Transverse colon (tissue), 4 donors: ENCODE data around the gene AHSG. TPM values are rescaled to one million over a fixed set of nuclear protein-coding genes. Genes with fewer than 3 reads are reported as not detected.

Source experiments
- DNase-seq: peaks from one replicate; pipeline ENCODE4 v3.0.0-alpha.2; 2019
- H3K27ac ChIP-seq, 4 donors: fragments of 200-600 bp; sonication (generic); 2 replicates each; pipeline ENCODE4 v1.5.1; 2016 to 2018; ENCODE audit warnings: inconsistent platforms in 4 of 4
- H3K27me3 ChIP-seq: fragments of 200-600 bp; sonication (generic); 2 replicates; pipeline ENCODE4 v1.5.1; 2017; ENCODE audit warnings: inconsistent platforms
- H3K36me3 ChIP-seq, 4 donors: fragments of 200-600 bp; sonication (generic); 2 replicates each; pipeline ENCODE4 v1.5.1; 2017 to 2019; ENCODE audit warnings: inconsistent platforms in 4 of 4
- H3K4me1 ChIP-seq, 4 donors: fragments of 200-600 bp; sonication (generic); 2 replicates each; pipeline ENCODE4 v1.5.1; 2017 to 2020; ENCODE audit warnings: inconsistent platforms in 4 of 4
- H3K4me3 ChIP-seq, 4 donors: fragments of 200-600 bp; sonication (generic); 1 replicate in 1 of 4; 2 replicates in 3 of 4; pipeline versions ENCODE4 v1.5.1 to v1.6.1; 2017 to 2019; ENCODE audit warnings: inconsistent platforms in 4 of 4
- H3K9me3 ChIP-seq, 2 donors: fragments of 200-600 bp; sonication (generic); 2 replicates each; pipeline ENCODE4 v1.5.1; 2017 to 2019; ENCODE audit warnings: inconsistent platforms in 2 of 2
- CTCF ChIP-seq, 5 experiments: fragments of 200-600 bp in 3 of 5; fragments of 450-650 bp in 2 of 5; sonication (generic) in 3 of 5; IDR thresholded peaks; 1 replicate in 2 of 5; 2 replicates in 3 of 5; pipeline ENCODE4 v1.5.1; 2016 to 2017; ENCODE audit warnings: antibody characterized with exemption in 5 of 5, inconsistent platforms in 3 of 5, mild to moderate bottlenecking in 2 of 5, moderate library complexity in 1 of 5
- EP300 ChIP-seq: sonication (generic); formaldehyde crosslinking; IDR thresholded peaks from one replicate; pipeline ENCODE4 v1.6.1; 2017; ENCODE audit warnings: antibody characterized with exemption, low read depth
- POLR2A ChIP-seq: fragments of 450-650 bp; IDR thresholded peaks from one replicate; pipeline ENCODE4 v1.6.1; 2016; ENCODE audit warnings: antibody characterized with exemption, mild to moderate bottlenecking, moderate library complexity
- POLR2AphosphoS5 ChIP-seq, 3 donors: sonication (generic); formaldehyde crosslinking; IDR thresholded peaks; one replicate each; pipeline ENCODE4 v1.6.1; 2016; ENCODE audit warnings: antibody characterized with exemption in 3 of 3
- whole genome bisulfite sequencing, 2 donors: methylation state at CpG; one replicate each; pipeline ENCODE4 v1.1.5; 2018; ENCODE audit warnings: low coverage in 1 of 2; 5-methylcytosine and 5-hydroxymethylcytosine counted together
- in situ Hi-C, 4 donors: fragments of 200-750 bp; cut with MboI; loops; one replicate each; pipeline versions ENCODE4 v1.15.0 to v1.15.1; 2017; ENCODE audit warnings: low sequenced_read_pairs in 3 of 4, low pct_ligation_motif_present in 1 of 4, low pct_unique_long_range_greater_than_20kb in 1 of 4
- intact Hi-C: fragments of 100-400 bp; cut with DNase I; formaldehyde crosslinking; loops from one replicate; pipeline ENCODE4 v1.15.1; 2023; ENCODE audit warnings: low total_unique reads
- total RNA-seq, 4 donors: library from RNA; depleted of rRNA; stranded (reverse); fragments of >200 nt; gene quantifications; one replicate each; pipeline ENCODE4 v1.1.0, GENCODE V29; 2016

The AHSG gene
- total RNA-seq, 4 donors from 2014 or later = not detected

DNA sequence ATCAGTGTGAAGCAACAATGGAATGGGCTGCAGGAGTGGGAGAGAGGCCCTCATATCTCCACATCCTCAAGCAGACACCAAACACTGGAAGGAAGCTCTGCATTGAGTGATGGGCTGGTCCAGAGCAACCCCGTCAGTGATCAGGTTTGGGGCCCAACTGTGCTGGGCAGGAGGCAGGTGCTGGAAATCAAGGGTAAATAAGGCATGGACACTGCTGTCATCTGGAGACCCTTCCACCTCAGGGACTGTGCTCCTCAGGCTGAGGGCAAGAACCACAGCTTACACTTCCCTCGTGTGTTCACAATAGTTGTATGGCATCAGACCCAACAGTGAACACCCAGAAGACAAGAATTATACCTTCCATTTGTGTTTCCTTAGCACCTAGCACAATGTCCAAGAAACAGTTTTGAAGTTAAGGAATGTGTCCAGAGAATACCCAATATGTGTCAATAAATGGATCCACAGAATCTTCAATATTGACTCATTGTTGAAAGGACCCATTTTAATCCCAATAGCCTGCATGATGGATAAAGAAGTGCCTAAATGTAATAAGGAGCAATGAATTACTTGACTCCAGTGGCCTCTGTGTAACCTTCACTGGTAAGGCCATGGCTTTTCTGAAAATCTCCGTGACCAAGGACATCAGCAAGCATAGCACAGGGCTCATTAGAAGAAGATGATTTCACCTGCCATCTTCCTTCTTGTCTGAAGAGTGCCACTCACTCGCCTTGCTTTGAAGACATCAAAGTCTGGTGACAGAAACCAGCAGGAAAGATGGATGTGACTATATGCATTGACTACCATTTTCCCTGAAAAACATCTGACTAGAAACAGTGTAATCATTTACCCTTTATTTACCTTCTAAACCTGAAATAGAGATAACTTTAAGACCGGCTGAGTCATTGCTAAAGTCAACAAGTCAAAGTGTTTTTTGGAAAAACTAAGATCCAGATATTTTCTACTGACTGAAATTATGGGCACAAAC, 7.0 kb upstream of the AHSG start:
- Histone ChIP-seq H3K4me1 (no peaks in the 10 kb centered on the region), H3K27me3 (no peaks in the 10 kb centered on the region), H3K9me3 (no peaks in the 10 kb centered on the region), H3K27ac (no peak overlapping the region), H3K4me3 (no peak overlapping the region), H3K36me3 (no peaks in the 10 kb centered on the region)
- in situ Hi-C loops = loop anchor here (5.0 to 25.0 kb wide), 3 partner anchors 206 to 556 kb away; partner anchors contain the start of gene RFC4 (in 2 of the 4)
- WGBS, 2 donors = 60 to 73% methylated on average over 3 to 5 of the region's 5 CpGs
- no peak for TF ChIP-seq CTCF (IDR thresholded peaks at IDR 0.05)
- TF ChIP-seq POLR2AphosphoS5 (IDR thresholded peaks at IDR 0.05) = no peak
- no peak for TF ChIP-seq POLR2A
- TF ChIP-seq EP300 = no peak
- DNase-seq = no peak
- intact Hi-C loops = no loop called here

DNA sequence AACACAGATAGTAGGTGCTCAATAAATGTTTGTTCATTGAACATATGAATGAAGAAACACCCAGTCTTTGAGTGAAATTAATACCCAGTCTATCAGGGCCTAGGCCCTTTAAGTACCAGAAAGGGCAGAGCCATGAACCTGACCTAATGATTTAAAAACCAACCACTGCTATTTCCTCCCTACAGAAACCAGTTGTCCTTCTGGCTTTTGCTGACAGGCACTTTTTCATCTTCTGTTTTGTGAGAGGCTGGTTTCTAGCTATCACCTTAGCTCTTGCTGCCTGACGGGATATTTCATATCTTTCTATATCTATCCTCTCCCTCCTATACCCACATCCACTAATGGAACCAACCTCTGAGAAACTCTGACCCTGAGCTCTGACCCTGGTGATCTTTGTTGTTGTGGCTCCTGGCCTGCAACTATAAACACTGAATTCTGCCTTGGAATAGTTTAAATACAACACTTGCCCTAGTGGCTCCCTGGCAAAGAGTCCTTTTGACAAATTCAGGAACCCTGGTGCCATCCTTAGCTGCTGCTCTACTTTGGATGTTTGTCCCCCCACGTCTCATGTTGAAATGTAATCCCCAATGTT, 4.1 kb upstream of the AHSG start:
- Histone ChIP-seq H3K27me3 (no peaks in the 10 kb centered on the region), H3K9me3 (no peaks in the 10 kb centered on the region), H3K4me1 (no peaks in the 10 kb centered on the region), H3K4me3 (no peak overlapping the region), H3K36me3 (no peaks in the 10 kb centered on the region), H3K27ac (no peak overlapping the region)
- DNase-seq = no peak
- intact Hi-C loops (no loop called here), in situ Hi-C loops (loop anchor here (5.0 to 25.0 kb wide), 3 partner anchors 204 to 554 kb away; partner anchors contain the start of gene RFC4 (in 2 of the 4))
- TF ChIP-seq CTCF (IDR thresholded peaks at IDR 0.05) (no peak), EP300 (no peak), POLR2A (no peak), POLR2AphosphoS5 (IDR thresholded peaks at IDR 0.05) (no peak)
- 76 to 100% methylated on average over 1 to 2 of the region's 2 CpGs for WGBS, 2 donors

- H3K27ac ChIP-seq = no peak overlapping the region
- intact Hi-C loops = no loop called here
- DNase-seq = no peak
- no peaks in the 10 kb centered on the region for H3K36me3 ChIP-seq
- TF ChIP-seq CTCF (IDR thresholded peaks at IDR 0.05) (peak in 1 of 5 experiments; percentile 5), POLR2AphosphoS5 (IDR thresholded peaks at IDR 0.05) (no peak), EP300 (no peak), POLR2A (no peak)
- H3K9me3 ChIP-seq = no peaks in the 10 kb centered on the region
- H3K4me3 ChIP-seq = no peak overlapping the region
- in situ Hi-C loops = loop anchor here (5.0 to 25.0 kb wide), 3 partner anchors 203 to 553 kb away; partner anchors contain the start of gene RFC4 (in 2 of the 4)
- 83 to 94% methylated on average over 8 of the region's 8 CpGs for WGBS, 2 donors
- peaks cover 5% of the 10 kb centered on the region for H3K27me3 ChIP-seq
- no peaks in the 10 kb centered on the region for H3K4me1 ChIP-seq
Measured at GRCh38 chr3:186609247-186609868, 3.5 kb upstream of the AHSG start.

GRCh38 chr3:186612065-186612464, 795 bp upstream of the AHSG start:
- H3K4me1 ChIP-seq = peaks cover 0 to 8% (median 2%) of the 10 kb centered on the region in 4 donors
- in situ Hi-C loops (loop anchor here (10.0 to 25.0 kb wide), 3 partner anchors 200 to 550 kb away; partner anchors contain the start of gene RFC4 (in 2 of the 4)), intact Hi-C loops (loop anchor here (10.0 kb wide), 1 partner anchor 627 kb away; no protein-coding TSS in a partner anchor)
- TF ChIP-seq CTCF (IDR thresholded peaks at IDR 0.05) = no peak
- no peak for TF ChIP-seq POLR2A
- no peak for TF ChIP-seq POLR2AphosphoS5 (IDR thresholded peaks at IDR 0.05)
- TF ChIP-seq EP300 = no peak
- H3K4me3 ChIP-seq = no peak overlapping the region
- no peaks in the 10 kb centered on the region for H3K36me3 ChIP-seq
- no peaks in the 10 kb centered on the region for H3K9me3 ChIP-seq
- 20 to 63% methylated on average over 1 to 5 of the region's 5 CpGs for WGBS, 2 donors
- H3K27me3 ChIP-seq = peaks cover 18% of the 10 kb centered on the region
- no peak overlapping the region for H3K27ac ChIP-seq
- no peak for DNase-seq
